Measurements from ENCODE around the gene CHST15. TPM values are rescaled to one million over a fixed set of nuclear protein-coding genes. Genes with fewer than 3 reads are reported as not detected.
A peak's percentile ranks its signal among the peaks of the same experiment; 100 is the strongest.

The CHST15 gene
- total RNA-seq, 1 donor from 2014 or later, result 36.5 TPM

DNA sequence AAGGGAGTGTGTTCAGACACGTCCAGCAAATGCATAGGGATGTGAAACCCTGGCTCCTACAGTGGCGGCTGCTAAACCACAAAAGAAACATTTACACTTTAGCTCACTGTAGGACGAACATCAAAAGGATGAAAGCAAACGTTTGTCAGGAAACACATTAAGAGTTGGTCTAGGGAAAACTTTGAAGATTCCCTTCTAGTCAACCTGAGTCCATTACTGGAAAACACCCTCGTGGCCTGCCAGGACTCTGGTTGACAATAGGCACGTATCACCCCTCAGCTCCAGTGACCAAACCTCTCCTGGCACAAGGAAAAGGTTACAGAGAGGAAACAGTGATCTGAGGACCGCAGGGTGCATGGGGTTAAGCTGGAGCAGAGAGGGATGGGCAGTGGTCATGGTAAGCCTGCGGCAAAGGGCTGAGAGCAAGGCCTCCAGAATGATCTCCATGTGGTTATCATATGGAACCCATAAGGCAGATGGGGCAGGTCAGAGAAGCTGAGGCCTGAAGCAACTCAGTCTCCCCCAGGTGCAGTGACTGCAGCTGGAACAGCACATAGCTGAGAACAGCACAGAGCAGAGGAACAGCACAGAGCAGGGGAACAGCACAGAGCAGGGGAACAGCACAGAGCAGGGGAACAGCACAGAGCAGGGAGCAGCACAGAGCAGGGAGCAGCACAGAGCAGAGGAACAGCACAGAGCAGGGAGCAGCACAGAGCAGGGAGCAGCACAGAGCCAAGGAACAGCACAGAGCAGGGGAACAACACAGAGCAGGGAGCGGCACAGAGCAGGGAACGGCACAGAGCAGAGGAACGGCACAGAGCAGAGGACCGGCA lies 49.9 kb downstream of the CHST15 start:
- Histone ChIP-seq H3K4me3 (no peak overlapping the region), H3K36me3 (peaks cover 40% of the 10 kb centered on the region), H3K9me3 (no peaks in the 10 kb centered on the region), H3K27ac (no peak overlapping the region), H3K27me3 (ENCODE audit: low read depth) (no peaks in the 10 kb centered on the region), H3K4me1 (peaks cover 20% of the 10 kb centered on the region)
- DNase-seq (no peak), ATAC-seq (peak in 1 of 2 donors; percentile 49)
- TF ChIP-seq, protein P1, sequence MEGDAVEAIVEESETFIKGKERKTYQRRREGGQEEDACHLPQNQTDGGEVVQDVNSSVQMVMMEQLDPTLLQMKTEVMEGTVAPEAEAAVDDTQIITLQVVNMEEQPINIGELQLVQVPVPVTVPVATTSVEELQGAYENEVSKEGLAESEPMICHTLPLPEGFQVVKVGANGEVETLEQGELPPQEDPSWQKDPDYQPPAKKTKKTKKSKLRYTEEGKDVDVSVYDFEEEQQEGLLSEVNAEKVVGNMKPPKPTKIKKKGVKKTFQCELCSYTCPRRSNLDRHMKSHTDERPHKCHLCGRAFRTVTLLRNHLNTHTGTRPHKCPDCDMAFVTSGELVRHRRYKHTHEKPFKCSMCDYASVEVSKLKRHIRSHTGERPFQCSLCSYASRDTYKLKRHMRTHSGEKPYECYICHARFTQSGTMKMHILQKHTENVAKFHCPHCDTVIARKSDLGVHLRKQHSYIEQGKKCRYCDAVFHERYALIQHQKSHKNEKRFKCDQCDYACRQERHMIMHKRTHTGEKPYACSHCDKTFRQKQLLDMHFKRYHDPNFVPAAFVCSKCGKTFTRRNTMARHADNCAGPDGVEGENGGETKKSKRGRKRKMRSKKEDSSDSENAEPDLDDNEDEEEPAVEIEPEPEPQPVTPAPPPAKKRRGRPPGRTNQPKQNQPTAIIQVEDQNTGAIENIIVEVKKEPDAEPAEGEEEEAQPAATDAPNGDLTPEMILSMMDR (IDR thresholded peaks at IDR 0.05), result no peak
- intact Hi-C loops (cut with DNase I), result no loop called here

DNA sequence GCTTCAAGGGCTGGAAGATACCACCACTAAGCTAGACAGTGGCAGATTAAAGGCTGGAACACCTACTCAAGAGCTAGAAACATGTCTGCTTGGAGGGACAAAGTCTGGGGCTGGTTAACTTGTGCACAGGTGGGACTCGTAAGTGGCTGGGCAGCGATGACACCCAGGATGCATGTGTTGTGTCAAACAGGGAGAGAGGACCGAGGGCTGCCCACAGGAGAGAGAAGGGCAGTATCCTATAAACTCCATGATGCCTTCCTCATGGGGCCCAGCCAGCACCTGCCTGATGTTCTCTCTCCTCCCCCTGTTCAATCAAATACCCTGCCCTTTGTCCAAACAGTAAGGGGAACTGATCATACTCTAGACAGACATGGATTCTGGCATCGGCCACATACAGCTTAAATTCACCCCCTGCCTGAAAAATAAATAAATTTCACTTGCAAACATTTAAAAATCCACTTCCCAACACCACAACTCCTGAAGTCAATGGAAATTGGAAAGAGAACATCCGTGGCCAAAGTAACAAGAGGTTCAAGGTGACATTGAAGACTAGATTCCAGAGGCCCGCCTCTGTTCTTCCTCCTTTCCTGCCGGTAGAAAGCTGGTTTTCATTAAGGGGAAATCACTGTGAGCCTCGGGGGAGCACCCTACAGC lies 50.6 kb downstream of the CHST15 start:
- TF ChIP-seq, protein P1 (IDR thresholded peaks at IDR 0.05), result no peak
- DNase-seq, result no peak
- Histone ChIP-seq H3K36me3 (peaks cover 47% of the 10 kb centered on the region), H3K9me3 (no peaks in the 10 kb centered on the region), H3K27me3 (ENCODE audit: low read depth) (no peaks in the 10 kb centered on the region), H3K27ac (no peak overlapping the region), H3K4me1 (peaks cover 24% of the 10 kb centered on the region), H3K4me3 (no peak overlapping the region)
- intact Hi-C loops (cut with DNase I), result no loop called here
- no peak for ATAC-seq

DNA sequence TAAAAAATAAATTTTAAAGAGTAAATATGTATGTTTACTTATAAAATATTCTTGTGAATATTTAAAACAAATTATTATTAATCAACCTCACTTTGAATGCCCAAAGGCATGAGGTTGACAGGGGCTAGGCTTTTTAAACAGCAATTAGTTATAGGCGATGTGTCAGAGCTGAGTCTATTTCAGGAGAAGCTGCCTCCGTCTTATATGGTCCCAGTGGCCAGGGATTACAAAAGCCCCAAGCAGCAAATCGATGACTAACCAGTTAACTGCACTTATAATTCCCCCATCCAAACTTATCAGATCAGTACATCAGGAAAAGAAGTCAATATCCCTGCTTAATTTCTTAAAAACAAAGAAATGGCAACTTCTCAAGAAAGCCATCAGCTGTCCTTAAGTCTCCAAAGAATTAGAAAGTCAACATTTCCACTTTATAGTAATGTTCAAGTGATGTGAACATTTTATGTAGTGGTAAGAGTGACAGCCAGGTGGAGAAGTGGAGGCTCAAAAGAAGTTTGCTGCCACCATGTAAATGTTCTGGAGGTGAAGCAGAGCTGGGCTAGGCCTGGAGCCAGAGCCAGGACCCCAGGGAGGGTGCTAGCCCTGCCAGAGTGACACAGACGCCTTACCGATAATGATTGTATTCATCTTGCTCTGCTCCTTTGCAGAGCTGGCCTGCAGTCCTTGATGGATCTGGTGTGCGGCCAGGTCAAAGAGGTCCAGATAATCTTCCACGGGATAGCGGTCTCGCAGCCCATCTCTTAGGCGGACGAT lies 51.5 kb downstream of the CHST15 start:
- DNase-seq (no peak), ATAC-seq (no peak)
- no peaks in the 10 kb centered on the region for H3K27me3 ChIP-seq (ENCODE audit: low read depth)
- intact Hi-C loops (cut with DNase I), result no loop called here
- peaks cover 56% of the 10 kb centered on the region for H3K36me3 ChIP-seq
- H3K4me3 ChIP-seq, result no peak overlapping the region
- TF ChIP-seq, protein P1 (IDR thresholded peaks at IDR 0.05), result no peak
- H3K27ac ChIP-seq, result no peak overlapping the region
- no peaks in the 10 kb centered on the region for H3K9me3 ChIP-seq
- peaks cover 24% of the 10 kb centered on the region for H3K4me1 ChIP-seq

DNA sequence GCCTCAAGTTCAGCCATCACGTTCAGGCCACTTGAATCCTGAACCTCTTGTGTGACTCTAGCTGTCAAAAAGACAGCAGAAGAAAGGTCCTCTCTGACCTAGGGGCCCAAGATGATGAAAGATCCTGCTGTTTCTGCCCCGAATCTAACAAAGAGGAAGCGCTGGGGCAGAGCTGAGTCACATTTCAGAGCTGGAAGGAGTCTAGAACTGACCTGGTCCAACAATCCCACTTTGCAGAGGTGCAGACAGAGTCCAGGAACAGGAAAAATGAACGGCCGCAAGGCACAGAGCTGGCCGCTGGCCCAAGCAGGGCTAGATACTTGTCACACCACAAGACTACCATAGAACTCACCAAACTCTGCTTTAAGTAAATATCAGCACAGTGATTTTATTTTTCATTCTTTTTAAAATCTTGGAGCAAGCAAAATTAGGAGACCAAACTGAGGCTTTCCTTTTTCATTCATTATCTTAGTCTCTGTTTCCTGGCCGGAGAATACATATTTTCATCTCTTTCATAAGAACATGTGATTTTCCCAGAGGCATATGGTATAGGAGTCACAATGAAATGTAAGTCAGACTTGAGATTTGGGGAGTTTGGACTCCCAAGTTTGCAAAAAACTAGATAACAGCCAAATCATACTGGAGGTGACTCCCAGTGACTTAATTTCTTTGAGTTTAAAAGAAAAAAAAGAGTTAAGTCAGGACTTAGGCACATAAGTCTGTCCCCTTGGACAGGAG lies 52.8 kb downstream of the CHST15 start:
- intact Hi-C loops (cut with DNase I), result no loop called here
- H3K27ac ChIP-seq, result no peak overlapping the region
- H3K4me1 ChIP-seq, result peaks cover 32% of the 10 kb centered on the region
- H3K4me3 ChIP-seq, result no peak overlapping the region
- no peaks in the 10 kb centered on the region for H3K27me3 ChIP-seq (ENCODE audit: low read depth)
- no peak for DNase-seq
- TF ChIP-seq, protein P1 (IDR thresholded peaks at IDR 0.05), result no peak
- peaks cover 66% of the 10 kb centered on the region for H3K36me3 ChIP-seq
- peak in 1 of 2 donors; percentile 32 for ATAC-seq
- H3K9me3 ChIP-seq, result no peaks in the 10 kb centered on the region

DNA sequence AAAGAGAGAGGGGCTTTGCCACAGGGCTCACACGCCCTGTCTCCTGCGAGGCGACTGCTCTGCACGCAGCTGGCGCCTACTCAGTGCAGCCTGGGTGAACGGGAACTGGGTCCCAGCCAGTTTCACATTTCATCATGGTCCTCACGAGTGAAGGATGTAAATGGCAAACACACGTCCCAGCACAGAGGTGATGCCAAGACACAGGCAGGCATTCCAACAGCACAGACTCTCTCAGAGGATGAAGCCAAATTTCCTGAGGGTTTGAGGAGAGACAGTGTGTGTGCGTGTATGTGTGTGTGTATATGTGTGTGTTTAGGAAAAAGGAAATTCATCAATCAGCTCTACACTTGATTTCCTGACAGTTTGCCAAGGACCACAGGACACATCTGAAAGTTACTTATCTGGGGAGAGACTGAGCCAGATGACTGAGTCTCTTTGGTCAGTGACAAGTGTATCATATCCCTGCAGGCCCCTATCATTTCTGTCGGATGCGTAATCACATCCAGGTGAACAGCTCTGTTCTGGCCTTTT lies 53.9 kb downstream of the CHST15 start:
- intact Hi-C loops (cut with DNase I), result no loop called here
- peaks cover 34% of the 10 kb centered on the region for H3K4me1 ChIP-seq
- TF ChIP-seq, protein P1 (IDR thresholded peaks at IDR 0.05), result no peak

More for the DNA sequence above, 53.9 kb downstream of the CHST15 start:
- DNase-seq, result no peak
- Histone ChIP-seq H3K4me3 (no peak overlapping the region), H3K36me3 (peaks cover 64% of the 10 kb centered on the region), H3K27ac (no peak overlapping the region), H3K9me3 (no peaks in the 10 kb centered on the region), H3K27me3 (ENCODE audit: low read depth) (no peaks in the 10 kb centered on the region)
- peak in 1 of 2 donors; percentile 18 for ATAC-seq
